HFFc6 (cell line): ENCODE data around the gene KLK8. TPM values are rescaled to one million over a fixed set of nuclear protein-coding genes. Genes with fewer than 3 reads are reported as not detected.

Experiments used
- DNase-seq: peaks from one replicate; pipeline ENCODE4 v3.0.0-alpha.2; 2018
- H3K27ac Mint-ChIP-seq: 2 replicates; pipeline ENCODE4 v1.8.0; 2020; ENCODE audit warnings: mild to moderate bottlenecking, mixed read lengths
- H3K27me3 Mint-ChIP-seq: 2 replicates; pipeline ENCODE4 v1.8.0; 2021; ENCODE audit warnings: mild to moderate bottlenecking, moderate library complexity, mixed read lengths; ENCODE audit not compliant: insufficient read depth
- H3K36me3 Mint-ChIP-seq: 2 replicates; pipeline ENCODE4 v1.8.0; 2021; ENCODE audit warnings: low read depth, mixed read lengths
- H3K4me1 Mint-ChIP-seq: 2 replicates; pipeline ENCODE4 v1.8.0; 2020; ENCODE audit warnings: low read depth, mixed read lengths
- H3K4me3 Mint-ChIP-seq: 2 replicates; pipeline ENCODE4 v1.8.0; 2020; ENCODE audit warnings: mild to moderate bottlenecking, moderate library complexity, mixed read lengths
- H3K9me3 Mint-ChIP-seq: 2 replicates; pipeline ENCODE4 v1.8.0; 2020; ENCODE audit warnings: mild to moderate bottlenecking, mixed read lengths
- long read RNA-seq: library from polyadenylated mRNA; unstranded; transcript quantifications from one replicate; pipeline ENCODE4 v2.0.0, GENCODE V29; 2019
- total RNA-seq, 6 experiments: library from RNA; stranded (reverse); fragmentation: NEBNext Ultra II Directional; extraction: Animal tissue kit (Norgen Biotek cat#: 25700); gene quantifications; 2 replicates in 1 of 6; 3 replicates in 5 of 6; pipeline ENCODE4 v1.2.3, GENCODE V29; 2021
- TF ChIP-seq, protein P1 (sequence below): fragments of 200-600 bp; sonication (generic); IDR thresholded peaks from 2 replicates; pipeline ENCODE4 v1.5.0; 2021; ENCODE audit warnings: antibody characterized with exemption, mild to moderate bottlenecking

The KLK8 gene, protein sequence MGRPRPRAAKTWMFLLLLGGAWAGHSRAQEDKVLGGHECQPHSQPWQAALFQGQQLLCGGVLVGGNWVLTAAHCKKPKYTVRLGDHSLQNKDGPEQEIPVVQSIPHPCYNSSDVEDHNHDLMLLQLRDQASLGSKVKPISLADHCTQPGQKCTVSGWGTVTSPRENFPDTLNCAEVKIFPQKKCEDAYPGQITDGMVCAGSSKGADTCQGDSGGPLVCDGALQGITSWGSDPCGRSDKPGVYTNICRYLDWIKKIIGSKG
- total RNA-seq: not detected
- long read RNA-seq: 0 reads

DNA sequence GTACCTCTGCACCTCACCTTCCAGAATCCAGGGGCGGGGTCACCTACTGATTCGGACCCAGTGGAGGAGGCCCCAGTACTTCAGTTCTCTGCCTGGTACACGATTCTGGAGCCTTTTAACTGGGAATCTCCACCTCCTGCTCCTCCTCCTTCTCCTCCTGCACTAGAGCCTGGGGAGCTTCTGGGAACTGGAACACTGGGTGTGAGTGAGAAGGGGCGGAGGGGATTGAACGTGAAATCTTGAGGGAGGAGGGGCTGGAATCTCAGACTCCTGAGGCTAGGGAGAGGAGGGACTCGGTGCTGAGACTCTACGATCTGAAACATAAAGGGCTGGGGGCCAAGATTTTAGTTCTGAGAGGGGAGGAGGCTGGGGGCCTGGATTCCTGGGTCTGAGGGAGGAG is at the start of gene KLK8:
Gene KLK8, minus strand, starts transcription at position 90 of the 400 bp plus-strand sequence. CDS start 437 bp downstream, outside the sequence.
- H3K9me3 Mint-ChIP-seq: peaks cover 52% of the 10 kb centered on the region
- TF ChIP-seq, protein P1, sequence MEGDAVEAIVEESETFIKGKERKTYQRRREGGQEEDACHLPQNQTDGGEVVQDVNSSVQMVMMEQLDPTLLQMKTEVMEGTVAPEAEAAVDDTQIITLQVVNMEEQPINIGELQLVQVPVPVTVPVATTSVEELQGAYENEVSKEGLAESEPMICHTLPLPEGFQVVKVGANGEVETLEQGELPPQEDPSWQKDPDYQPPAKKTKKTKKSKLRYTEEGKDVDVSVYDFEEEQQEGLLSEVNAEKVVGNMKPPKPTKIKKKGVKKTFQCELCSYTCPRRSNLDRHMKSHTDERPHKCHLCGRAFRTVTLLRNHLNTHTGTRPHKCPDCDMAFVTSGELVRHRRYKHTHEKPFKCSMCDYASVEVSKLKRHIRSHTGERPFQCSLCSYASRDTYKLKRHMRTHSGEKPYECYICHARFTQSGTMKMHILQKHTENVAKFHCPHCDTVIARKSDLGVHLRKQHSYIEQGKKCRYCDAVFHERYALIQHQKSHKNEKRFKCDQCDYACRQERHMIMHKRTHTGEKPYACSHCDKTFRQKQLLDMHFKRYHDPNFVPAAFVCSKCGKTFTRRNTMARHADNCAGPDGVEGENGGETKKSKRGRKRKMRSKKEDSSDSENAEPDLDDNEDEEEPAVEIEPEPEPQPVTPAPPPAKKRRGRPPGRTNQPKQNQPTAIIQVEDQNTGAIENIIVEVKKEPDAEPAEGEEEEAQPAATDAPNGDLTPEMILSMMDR: no peak
- H3K4me1 Mint-ChIP-seq: no peaks in the 10 kb centered on the region
- no peak within 1 kb of the TSS for H3K27ac Mint-ChIP-seq
- DNase-seq: no peak
- peaks cover 4% of the 10 kb centered on the region; the same call in 1 of the 2 replicates for H3K36me3 Mint-ChIP-seq
- H3K4me3 Mint-ChIP-seq: no peak within 1 kb of the TSS
- H3K27me3 Mint-ChIP-seq: peaks cover 9% of the 10 kb centered on the region

DNA sequence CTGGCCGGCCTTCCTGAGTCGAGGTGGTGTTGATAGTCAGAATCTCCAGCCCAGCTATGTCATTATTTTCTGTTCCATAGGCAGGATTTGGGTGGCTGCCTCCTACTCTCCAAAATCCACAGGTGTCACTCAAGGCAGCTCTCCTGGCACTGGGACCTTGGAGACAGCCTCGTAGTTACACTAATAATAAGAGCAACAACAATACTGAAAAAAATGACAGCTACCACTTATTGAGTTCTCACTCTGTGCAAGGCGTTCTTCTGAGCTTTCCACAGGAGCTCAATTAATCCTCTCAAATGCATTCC is 45.6 kb upstream of the KLK8 start:
- H3K27me3 Mint-ChIP-seq: peaks cover 2% of the 10 kb centered on the region
- DNase-seq: no peak
- H3K4me1 Mint-ChIP-seq: no peaks in the 10 kb centered on the region
- H3K4me3 Mint-ChIP-seq: no peak overlapping the region
- H3K27ac Mint-ChIP-seq: no peak overlapping the region
- TF ChIP-seq, protein P1: no peak
- peaks cover 26% of the 10 kb centered on the region for H3K9me3 Mint-ChIP-seq
- H3K36me3 Mint-ChIP-seq: no peaks in the 10 kb centered on the region

GRCh38 chr19:51044327-51044726 is 42.9 kb upstream of the KLK8 start:
- no peak overlapping the region for H3K4me3 Mint-ChIP-seq
- TF ChIP-seq, protein P1: no peak
- no peaks in the 10 kb centered on the region for H3K36me3 Mint-ChIP-seq
- H3K9me3 Mint-ChIP-seq: peaks cover 23% of the 10 kb centered on the region
- no peak overlapping the region for H3K27ac Mint-ChIP-seq
- H3K4me1 Mint-ChIP-seq: no peaks in the 10 kb centered on the region
- no peak for DNase-seq
- H3K27me3 Mint-ChIP-seq: peaks cover 2% of the 10 kb centered on the region

DNA sequence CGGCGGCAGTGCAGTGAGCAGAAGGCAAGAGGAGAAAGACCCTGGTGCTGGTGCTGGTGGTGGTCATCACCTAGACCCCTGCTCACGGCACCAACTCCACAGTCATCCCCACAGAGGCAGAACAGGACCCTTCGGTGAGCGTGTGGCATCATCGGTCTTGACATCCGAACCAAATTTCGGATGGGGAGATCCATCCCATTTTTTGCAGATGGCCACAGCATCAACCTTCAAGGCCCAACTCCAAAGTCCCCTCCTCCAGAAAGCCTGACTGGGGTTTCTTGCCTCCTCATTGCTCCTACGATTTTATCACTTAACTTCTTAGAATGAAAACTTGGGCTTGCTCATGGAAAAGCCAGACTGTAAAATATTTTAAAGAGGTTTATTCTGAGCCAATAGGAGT is 42.1 kb upstream of the KLK8 start:
- no peaks in the 10 kb centered on the region for H3K36me3 Mint-ChIP-seq
- no peak for DNase-seq
- peaks cover 19% of the 10 kb centered on the region for H3K9me3 Mint-ChIP-seq
- H3K27ac Mint-ChIP-seq: no peak overlapping the region
- TF ChIP-seq, protein P1: no peak
- no peaks in the 10 kb centered on the region for H3K4me1 Mint-ChIP-seq
- no peak overlapping the region for H3K4me3 Mint-ChIP-seq
- H3K27me3 Mint-ChIP-seq: peaks cover 2% of the 10 kb centered on the region

- DNase-seq: no peak
- H3K27me3 Mint-ChIP-seq: no peaks in the 10 kb centered on the region; the same call in 1 of the 2 replicates
- H3K9me3 Mint-ChIP-seq: peaks cover 24% of the 10 kb centered on the region; the same call in 1 of the 2 replicates
- H3K27ac Mint-ChIP-seq: no peak overlapping the region
- no peaks in the 10 kb centered on the region for H3K36me3 Mint-ChIP-seq
- H3K4me1 Mint-ChIP-seq: no peaks in the 10 kb centered on the region
- H3K4me3 Mint-ChIP-seq: no peak overlapping the region
- TF ChIP-seq, protein P1: no peak
Observed at GRCh38 chr19:51040151-51040550, 38.7 kb upstream of the KLK8 start.
